HG02970 (cell line): ENCODE measurements around the gene TEX101.

Experiments
- ATAC-seq: cut with Tn5 transposase; IDR thresholded peaks from one replicate; pipeline ENCODE4 v1.9.1; 2021; ENCODE audit warnings: mild to moderate bottlenecking, moderate library complexity, moderate number of reproducible peaks; ENCODE audit not compliant: unreplicated experiment, low FRiP score

The TEX101 gene

GRCh38 chr19:43467730-43468129, 53.0 kb downstream of the TEX101 start:
- no peak for ATAC-seq
